GM18498 (cell line): ENCODE data around the gene MAML2.

ENCODE experiments used
- ATAC-seq: cut with Tn5 transposase; IDR thresholded peaks from one replicate; pipeline ENCODE4 v1.9.1; 2021; ENCODE audit warnings: mild to moderate bottlenecking, moderate library complexity; ENCODE audit not compliant: unreplicated experiment

Gene MAML2

DNA sequence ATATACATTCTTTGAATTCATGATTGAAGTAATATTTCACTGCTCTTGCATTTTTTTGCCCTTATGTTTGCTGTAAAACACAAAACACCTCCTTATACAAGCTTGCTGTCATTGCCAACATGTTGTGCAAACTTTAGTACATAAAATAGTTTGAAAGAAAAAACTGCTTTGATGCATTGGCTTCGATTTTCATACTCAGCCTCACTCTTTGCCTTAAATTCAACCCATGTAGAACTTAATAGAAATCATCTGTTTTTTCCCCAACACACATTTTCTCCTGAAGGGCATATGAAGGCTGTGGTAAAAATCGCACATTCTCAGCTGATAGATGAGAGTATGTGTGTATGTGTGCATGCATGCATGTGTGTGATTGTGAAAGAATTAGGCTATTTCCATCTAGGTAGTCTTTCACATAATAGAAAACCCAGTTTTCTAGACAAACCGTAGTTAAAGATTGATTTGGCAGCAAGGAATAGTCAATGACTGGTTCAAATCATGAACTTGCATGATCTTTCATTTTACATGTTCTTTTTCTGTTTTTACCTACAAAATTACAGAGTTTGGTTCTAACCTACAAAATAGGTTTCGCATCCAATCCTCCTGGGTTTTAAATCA is 346.3 kb downstream of the MAML2 start:
- ATAC-seq: no peak

DNA sequence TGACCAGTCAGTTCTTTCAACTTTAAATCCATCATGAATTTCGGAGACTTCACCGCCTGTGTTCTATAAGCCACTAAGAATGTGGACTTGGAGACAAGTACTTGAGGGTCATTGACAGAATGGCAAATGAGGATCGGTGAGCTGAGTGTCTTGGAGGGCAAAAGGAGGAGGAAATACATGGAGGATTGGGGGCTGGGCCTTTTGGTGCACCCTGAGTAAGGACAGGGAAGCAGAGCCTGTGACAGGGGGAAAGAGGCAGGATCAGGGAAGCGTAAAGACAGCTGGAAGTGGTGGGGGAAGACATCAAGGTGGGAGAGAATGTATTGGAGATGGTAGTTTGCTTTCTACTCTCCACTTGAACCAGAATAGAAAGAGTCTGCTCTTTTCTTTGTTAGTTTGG is 348.7 kb downstream of the MAML2 start:
- ATAC-seq: no peak

DNA sequence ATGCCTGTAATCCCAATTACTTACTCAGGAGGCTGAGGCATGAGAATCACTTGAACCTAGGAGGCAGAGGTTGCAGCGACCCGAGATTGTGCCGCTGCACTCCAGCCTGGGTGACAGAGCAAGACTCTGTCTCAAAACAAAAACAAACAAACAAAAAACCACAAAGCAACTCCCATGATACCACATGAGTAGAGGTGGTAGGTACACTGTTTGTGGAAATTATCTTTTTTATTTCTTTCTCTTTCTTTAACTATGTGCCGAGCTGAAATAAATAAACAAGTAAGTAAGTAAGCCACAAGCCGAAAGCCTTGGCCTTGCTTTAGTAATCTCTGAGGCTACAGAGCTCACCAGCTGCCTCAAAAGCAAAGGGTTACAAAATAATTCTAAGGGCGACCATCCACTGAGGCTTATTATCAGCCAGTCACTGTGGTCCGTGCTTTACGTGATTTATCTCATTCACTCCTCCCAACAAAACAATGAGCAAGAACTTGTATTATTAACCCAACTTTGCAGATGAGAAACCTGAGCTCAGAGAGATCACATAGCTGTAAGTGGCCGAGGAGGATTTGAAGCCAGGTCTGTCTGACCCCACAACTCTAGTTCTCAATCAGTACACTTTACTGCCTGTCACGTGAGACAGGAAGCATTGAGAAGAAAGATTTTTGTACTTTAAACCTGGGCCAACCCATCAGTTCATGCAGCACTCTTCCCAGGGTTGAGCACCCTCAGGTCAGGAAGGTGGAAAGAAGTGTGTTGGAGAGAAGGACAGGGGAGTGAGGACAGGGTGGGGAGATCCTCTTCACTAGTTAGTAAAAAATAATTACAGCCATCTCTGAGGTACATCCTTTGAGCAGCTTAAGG is 349.3 kb downstream of the MAML2 start:
- ATAC-seq: no peak

DNA sequence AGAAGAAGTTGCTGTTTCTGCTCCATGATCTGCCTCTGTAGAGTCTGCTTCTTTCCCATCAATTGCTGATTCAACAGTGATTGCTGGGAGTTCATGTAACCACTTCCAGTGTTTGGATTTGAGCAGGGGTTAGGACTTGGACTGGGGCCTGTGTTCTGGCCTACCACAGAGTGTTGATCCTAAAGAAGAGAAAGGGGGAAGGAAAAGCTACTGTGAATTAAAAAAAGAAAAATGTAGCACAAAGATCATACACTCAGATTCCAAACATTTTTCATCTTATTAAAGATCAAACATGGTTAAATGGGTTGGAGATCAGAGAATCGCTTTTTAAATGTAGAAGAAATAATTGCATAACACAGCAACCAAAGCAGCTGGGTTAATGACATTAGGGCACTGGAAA is 351.4 kb downstream of the MAML2 start:
- no peak for ATAC-seq

DNA sequence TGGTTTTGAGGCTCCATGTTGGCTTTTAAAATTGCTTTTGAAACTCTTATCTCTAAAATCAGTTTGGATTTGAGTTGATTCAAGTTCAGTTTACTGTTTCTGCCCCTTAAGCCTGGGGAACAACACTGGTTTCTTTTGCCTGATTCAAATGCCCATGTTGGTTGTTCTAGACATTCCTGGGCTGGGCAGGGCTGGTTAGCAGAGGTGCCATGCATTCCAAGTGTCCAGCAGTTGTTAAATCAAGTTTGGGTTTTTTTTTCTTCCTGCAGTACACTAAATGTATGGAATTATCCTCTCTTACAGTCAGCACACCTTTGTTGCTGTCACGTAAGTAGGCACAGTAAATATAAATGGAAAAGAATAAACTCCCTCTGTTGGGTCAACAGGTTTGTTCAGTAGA is 351.9 kb downstream of the MAML2 start:
- no peak for ATAC-seq

DNA sequence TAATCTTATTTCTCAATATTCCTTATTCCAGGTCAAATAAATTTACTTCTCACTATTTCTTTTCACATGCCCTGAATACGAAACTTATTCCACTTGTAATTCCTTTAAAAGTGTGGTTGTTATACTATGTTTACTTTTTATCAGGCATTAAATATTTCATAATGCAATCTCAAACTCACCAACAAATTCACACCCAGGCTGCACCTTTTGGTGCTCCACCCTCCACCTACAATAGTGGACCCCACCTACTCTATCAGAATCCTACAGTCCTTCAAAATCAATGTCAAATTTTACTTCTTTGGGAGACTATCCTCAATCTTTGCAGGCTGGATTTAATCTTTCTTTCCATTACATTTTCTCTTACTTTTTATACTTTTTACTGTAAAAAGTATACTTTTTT is 353.2 kb downstream of the MAML2 start:
- no peak for ATAC-seq

DNA sequence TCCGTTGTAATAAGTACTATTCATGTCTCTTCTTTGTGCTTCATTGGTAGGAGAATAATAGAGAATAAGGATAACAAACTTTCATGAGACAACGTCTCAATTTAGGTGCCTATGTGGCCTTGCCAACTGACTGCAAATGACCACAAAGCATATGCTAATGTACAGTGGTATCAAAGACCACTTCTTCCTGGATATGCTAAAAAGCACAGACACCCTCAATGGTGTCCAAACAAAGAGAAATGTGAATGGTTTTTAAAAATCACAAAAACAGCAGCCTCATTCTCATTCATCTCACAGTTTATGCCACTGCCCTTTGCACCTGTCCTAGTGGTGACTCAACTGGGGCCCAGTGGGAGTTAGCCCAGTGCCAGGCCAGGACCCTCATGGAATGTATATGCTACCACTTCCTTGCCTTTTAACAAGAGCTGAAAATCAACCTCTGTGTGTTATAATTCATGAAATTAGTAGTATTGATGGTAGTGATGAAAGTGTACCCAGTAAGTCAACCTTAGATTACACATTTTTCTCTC is 353.9 kb downstream of the MAML2 start:
- ATAC-seq: no peak

DNA sequence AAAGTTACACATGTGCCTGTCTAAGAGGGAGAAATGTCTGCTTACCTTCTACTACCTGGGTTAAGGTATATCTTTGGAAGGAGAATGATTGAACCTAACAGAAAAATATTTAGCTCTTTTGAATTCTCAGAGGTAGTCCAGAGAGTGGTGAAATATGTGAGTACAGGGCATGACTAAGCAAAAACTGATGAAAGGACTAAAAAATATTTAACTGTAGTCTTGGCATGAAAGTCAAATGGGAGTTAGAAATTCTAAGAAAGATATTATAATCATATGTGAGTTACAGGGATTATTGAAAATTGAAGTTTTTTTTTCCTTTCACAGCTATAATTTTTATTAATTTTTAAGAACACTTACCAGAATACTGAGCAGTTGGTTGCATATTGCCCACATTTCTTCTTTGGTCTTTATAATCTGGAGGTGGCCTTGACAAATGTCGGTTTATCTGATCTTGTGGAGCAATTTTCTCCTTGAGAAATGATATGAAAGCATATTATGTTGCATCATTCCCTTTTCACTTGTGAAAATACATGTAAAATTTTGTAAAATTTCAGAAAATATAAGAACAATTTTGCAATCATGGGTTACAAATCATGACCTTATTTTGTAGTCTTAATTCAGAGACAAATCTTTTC is 357.7 kb downstream of the MAML2 start:
- no peak for ATAC-seq

DNA sequence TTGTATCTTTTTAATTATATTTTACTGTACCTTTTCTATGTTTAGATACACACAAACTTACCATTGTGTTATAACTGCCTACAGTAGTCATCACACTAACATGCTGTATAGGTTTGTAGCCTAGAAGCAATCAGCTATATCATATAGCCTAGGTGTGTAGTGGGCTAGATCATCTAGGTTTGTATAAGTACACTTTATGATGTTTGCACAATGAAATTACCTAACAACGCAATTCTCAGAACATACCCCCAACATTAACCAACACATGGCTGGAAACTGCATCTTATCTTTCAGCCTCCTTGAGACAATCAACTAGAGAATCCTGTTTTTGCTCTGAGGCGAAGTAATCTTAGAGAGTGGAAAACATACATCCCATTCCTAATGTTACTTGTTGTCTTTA is 358.9 kb downstream of the MAML2 start:
- no peak for ATAC-seq

DNA sequence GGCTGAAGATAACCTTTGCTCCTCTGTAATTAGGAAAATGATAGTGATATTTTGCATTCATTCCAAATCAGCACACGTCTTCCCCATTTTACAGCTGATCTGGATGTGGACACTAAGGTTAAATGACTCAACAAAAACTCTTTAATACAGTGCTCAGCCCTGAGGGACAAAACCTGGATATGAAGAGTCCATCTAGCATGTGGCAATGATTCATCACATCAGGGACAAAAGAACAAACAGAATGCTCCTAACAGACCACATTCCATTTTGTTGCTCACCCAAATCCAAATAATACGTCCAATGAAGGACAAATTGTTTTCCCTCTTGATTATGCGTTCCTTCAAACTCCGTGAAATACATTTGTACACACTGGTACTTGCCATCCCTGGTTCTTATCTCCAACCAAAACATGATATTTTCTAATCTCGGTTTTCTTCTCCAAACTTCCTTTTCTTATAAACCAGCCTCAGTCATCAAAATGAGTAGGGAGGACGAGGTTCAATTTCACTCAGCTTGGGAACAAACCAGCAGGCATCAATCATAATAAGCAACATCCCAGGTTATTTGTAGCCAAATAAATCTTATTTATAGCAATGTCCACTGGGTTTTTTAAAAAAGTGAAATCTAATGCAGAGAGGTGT is 365.3 kb downstream of the MAML2 start:
- ATAC-seq: no peak

DNA sequence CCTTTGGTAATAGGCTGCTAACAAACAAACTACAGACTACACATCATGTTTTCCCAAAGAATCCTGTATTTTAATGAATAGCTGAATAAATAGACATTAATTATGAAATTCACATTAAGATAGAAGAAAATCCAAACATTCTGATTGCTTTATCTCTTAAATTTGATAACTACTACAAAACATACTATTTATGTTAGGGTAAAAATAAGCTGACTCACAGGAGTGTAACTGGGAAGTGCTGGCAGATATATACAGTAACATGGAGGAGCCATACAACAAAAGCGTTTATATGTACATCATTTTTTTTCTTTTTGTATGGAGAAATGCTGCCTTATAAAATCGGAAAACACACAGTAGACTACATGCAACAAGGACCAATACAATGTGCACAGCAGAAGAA is 366.4 kb downstream of the MAML2 start:
- no peak for ATAC-seq

DNA sequence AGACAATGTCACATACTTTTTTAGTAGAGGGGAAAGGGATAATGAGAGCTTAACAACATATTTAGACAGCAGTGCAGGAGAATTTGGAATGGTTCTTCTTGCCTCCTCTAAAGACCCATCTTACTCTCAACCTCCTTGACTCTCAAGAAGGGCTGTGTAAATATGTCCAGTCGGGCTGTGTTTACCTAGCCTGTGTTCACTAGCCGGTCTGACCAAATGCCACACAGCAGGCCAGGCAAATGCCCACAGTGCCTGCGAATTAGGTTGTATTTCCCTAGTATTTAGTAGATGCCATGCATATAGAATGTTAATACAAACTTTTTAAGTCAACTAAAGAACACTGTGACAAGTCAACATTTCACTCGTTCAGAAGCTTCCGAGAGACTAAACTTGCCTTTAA is 367.7 kb downstream of the MAML2 start:
- ATAC-seq: no peak

DNA sequence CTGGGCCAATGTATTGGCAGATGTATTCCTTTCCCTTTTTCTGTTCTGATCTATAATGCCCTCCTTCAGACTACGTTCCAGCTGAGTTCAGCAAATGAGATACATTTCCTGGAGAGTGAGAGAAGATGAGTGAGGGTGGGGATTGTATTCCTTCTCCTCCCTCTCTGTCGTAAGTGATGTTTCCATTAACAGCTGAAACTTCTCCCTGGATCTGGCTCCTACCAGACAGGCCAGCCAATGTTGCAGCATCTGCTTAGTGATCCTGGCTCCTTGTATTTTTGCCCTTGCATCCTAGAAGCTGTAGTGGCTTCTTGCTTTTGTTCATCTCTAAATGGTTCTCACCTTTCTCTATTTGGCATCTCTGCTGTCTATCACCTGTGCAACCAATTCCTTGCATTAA is 370.9 kb downstream of the MAML2 start:
- ATAC-seq: no peak

DNA sequence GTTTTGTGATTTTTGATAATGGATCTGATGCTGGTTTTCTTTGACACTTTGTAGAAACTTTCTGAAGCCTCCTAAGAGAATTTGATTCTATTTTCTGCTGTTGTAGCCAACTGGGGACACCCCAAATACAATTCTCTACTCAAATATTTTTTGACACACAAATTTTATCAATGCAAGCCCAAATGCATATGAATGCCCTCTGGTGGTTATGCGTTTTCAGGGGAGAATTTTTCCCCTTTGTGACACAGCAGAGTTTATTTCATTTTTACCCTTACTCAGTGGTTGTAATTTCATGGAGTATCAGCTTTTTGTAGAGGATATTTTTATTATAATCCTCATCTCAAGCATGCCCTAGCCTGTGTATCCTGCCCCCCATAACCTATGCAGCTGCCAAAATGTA is 374.4 kb downstream of the MAML2 start:
- no peak for ATAC-seq

DNA sequence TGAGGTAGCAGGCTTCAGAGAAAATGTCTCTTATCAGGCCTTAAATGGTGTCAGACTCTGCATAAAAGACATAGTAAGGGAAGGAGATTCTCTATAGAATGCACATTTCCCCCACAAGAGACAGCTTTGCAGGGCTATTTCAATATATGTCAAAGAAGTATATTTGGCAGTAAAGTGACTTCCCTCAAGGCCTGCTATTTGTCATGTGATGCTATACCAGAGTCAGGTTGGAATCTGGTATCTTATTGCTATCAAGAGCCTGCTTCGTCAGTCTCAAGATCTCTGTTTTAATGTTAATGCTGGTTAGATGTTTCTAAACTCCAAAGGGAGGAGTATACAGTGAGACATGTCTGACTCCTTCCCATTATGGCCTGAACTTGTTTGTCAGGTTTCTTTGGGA is 378.7 kb downstream of the MAML2 start:
- no peak for ATAC-seq

DNA sequence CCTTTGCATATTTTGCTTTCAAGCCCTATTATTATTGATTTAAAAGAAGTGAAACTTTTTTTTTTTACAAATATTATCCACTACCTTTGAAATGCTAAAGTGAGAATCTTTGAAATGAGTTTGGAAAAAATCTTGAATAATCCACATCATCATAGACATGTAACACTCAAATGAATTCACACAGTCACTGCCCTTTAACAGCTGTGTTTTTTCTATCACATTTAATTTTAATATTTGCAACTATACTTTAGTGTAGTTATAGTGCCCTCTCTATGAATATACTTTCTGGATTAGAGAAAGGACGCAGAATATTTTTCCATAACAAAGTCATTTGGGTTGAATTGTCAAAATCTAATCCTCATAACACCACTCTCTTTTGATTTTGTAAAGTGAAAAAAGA is 381.2 kb downstream of the MAML2 start:
- ATAC-seq: no peak

DNA sequence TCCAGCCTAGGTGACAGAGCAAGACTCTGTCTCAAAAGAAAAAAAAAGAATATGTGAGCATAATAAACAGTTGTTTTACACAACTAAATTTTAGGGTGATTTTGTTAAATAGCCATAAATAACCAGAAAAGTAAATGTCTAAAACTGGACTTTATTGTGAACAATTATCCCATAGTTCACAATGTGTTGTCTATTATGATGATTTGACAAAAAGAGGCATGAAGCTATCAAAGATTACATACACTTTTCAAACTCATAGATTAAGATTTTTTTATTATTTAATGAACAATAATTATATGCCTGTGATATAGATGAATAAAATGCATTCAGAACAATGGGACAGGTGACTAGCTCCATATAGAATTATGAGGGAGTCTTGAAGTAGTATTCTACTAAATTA is 392.1 kb downstream of the MAML2 start:
- ATAC-seq: no peak

DNA sequence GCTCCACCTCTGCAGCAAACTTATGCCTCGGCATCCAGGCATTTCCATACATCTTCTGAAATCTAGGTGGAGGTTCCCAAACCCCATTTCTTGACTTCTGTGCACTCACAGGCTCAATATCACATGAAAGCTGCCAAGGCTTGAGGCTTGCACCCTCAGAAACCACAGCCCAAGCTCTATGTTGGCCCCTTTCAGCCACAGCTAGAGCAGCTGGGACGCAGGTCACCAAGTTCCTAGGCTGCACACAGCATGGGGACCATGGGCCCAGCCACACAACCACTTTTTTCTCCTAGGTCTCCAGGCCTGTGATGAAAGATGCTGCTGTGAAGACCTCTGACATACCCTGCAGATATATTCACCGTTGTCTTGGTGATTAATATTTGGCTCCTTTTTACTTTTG is 394.4 kb downstream of the MAML2 start:
- ATAC-seq: no peak

DNA sequence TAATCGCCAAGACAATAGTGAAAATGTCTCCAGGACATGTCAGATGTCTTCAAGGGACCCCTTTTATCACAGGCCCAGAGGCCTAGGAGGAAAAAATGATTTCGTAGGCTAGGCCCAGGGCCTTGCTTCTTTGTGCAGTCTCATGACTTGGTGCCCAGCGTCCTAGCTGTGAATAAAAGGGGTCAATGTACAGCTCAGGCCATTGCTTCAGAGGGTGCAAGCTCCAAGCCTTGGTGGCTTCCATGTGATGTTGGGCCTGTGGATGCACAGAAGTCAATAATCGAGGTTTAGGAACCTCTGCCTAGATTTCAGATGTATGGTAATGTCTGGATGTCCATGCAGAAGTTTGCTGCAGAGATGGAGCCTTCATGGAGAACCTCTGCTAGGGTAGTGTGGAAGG is 398.4 kb downstream of the MAML2 start:
- no peak for ATAC-seq

DNA sequence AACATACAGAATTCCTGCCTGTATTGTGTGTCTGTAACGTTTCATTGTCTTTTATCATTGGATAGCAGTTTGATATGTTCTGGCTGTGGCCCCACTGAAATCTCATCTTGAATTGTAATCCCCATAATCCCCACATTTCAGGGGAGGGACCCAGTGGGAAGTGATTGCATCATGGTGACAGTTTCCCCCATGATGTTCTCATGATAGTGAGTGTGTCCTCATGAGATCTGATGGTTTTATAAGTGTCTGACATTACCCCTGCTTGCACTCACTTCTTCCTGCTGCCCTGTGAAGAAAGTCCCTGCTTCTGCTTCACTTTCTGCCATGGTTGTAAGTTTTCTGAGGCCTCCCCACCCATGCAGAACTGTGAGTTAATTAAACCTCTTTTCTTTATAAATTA is 399.4 kb downstream of the MAML2 start:
- no peak for ATAC-seq

DNA sequence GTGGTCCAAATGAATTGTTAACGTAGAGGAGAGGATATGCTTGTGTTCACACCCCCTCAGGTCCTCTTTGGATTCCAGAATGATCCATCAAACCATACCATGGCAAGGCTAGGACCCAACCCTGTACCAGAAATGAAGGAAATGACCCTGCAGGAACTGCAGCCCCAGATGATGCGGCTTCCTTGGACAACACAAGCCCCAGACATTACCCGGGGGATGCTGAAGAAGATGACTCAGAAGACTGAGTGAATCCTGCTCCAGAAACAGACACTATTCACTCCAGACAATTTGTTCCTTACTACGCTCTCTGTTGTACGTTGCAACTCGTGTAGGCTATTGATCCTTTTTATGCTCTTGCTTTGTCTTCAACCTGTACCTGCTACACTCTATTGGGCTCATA is 403.9 kb downstream of the MAML2 start:
- no peak for ATAC-seq

DNA sequence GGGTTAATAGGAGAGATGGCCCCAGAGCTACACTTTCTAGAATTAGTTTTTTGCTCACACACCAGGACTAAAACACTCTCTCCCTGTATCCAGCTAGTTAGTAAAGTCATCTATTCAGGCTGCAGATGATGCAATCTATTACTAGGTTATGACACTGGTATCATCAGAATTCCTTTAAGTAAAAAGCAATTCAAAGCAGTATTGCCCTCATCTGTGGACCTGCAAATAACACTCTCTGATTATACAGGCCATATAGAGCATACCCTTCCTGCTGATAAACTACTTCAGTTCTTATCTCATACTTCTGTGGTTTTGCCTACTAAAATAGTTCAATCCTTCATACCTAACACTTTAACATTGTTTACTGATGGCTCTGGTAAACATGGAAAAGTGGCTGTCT is 405.6 kb downstream of the MAML2 start:
- no peak for ATAC-seq
